ENCODE measurements around the gene NPHP4. TPM values are rescaled to one million over a fixed set of nuclear protein-coding genes. Genes with fewer than 3 reads are reported as not detected.

Gene NPHP4
- total RNA-seq, 4 donors from 2014 or later = 13.7 to 29.3 (median 18.6) TPM

DNA sequence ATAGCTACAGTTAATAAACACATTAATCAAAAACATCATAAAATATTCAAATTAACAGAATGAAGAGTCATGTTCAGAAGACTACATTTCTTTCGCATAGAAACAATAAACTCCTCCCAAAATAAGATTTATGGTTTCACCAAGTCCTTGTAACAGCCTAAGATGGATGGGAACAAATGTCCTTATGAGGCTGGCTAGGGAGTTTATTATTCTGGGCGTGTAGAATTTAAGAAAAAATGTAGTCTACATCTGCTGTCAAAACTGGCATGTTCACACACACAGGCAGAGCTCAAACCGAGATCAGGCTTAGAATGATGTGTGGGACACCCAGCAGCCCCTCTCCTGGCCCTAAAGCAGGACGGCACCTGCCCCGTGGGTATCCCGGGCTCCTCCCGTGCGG, 101.1 kb downstream of the NPHP4 start:
- ATAC-seq (ENCODE audit: low FRiP score) (no peak), DNase-seq (ENCODE audit: low spot score) (no peak)
- TF ChIP-seq, protein P1, sequence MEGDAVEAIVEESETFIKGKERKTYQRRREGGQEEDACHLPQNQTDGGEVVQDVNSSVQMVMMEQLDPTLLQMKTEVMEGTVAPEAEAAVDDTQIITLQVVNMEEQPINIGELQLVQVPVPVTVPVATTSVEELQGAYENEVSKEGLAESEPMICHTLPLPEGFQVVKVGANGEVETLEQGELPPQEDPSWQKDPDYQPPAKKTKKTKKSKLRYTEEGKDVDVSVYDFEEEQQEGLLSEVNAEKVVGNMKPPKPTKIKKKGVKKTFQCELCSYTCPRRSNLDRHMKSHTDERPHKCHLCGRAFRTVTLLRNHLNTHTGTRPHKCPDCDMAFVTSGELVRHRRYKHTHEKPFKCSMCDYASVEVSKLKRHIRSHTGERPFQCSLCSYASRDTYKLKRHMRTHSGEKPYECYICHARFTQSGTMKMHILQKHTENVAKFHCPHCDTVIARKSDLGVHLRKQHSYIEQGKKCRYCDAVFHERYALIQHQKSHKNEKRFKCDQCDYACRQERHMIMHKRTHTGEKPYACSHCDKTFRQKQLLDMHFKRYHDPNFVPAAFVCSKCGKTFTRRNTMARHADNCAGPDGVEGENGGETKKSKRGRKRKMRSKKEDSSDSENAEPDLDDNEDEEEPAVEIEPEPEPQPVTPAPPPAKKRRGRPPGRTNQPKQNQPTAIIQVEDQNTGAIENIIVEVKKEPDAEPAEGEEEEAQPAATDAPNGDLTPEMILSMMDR (IDR thresholded peaks at IDR 0.05) = no peak

DNA sequence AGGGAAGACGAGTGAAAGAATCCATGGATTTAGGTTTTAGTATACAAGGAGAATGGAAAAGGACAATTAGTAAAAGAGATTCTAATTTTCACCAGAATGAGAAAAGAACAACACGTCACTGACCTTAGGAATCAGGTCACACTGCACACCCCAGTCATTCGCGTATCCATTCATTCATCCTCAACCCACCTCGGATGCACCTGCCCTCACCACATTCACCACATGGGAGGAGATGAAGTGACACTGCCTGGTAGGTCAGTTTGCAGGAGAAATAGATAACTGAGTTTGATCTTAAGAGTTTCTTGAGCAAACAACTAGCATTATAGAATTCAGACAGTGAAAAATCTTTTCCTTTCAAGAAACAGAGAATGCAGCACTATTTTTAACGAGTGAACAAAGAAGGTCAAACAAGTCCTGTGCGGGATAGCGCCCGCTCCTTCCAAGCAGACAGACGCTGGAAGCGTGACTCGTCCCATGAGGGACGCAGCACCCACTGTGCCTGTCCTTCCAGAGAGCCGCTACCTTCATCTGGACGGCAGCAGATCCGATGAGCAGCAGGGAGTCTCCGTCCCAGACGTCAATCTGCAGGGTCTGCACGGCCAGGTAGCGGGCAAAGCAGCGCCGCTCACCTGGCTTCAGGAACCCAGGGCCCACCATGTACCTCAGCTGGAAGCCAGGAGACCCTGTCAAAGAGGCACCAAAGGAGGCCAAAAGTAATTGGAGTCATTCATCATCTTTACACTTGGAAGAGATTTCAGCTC, 101.7 kb downstream of the NPHP4 start:
- TF ChIP-seq, protein P1 (IDR thresholded peaks at IDR 0.05) = no peak
- no peak for ATAC-seq (ENCODE audit: low FRiP score)
- DNase-seq (ENCODE audit: low spot score) = no peak

DNA sequence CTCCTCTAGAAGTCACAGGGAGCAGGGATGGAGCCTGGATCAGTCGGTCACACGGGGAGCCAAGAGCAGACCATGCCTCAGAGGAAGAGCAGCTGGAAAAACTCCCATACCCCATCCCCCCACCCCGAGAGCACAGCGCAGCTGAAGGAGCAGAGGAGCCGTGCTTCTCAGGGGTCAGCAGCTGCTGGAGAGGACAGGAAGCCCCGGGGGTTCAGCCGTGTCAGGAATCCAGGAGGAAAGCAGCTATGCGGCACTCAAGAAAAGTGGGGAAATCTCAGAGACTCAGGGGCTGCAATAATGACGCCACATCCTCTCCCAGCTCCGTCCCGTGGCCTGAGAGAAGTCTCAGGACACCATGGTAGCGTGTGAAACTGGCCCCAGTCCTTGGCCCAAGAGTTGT, 102.3 kb downstream of the NPHP4 start:
- TF ChIP-seq, protein P1 (IDR thresholded peaks at IDR 0.05) = no peak
- DNase-seq (ENCODE audit: low spot score) (no peak), ATAC-seq (ENCODE audit: low FRiP score) (no peak)

DNA sequence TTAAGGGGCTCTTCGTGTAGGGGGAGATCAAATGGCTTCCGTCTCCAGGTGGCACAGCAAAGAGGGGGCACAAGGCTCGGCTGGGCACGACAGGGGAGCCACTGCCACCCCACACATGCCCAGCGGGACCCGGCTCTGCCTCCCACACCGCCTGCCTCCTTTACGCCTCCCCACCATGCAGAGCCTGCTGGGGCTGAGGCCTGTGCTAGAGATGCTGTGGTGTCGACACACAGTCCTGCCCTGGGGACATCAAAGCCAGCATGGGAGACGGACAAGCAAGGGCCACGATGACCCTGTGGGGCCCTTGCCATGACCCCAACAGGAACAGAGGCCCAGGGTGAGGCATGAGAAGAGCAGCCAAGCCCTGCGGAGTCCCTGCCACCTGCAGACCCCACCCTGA, 102.8 kb downstream of the NPHP4 start:
- DNase-seq (ENCODE audit: low spot score) (no peak), ATAC-seq (ENCODE audit: low FRiP score) (no peak)
- TF ChIP-seq, protein P1 (IDR thresholded peaks at IDR 0.05) = no peak

DNA sequence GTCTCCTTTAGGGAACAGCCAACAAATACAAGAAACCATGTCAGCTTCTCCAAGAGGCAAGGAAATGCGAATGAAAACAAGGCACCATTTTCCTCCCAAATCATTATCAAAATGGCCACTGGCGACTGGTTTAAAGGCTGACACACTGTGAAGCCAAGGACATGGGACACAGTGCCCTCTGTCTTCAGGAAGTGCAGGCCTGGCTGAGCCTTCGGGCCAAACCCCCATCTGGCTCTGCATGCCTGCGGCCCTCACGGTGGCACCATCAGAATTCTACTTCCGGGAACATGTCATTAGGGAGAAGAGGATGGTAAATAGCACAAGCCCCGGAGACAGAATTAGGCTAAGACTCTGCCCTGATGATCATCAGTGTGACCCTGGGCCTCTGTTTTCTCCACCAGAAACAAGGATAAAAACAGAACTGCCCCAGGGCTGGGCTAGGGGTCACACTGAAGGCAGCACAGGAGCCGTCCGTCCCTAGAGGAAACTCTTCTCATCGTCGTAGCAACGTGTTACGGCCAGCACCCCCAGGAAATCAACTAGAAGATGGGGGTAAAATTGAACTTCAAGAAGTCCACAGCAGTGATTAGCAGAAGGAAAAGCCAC, 103.5 kb downstream of the NPHP4 start:
- ATAC-seq (ENCODE audit: low FRiP score) = no peak
- TF ChIP-seq, protein P1 (IDR thresholded peaks at IDR 0.05) = no peak
- no peak for DNase-seq (ENCODE audit: low spot score)

DNA sequence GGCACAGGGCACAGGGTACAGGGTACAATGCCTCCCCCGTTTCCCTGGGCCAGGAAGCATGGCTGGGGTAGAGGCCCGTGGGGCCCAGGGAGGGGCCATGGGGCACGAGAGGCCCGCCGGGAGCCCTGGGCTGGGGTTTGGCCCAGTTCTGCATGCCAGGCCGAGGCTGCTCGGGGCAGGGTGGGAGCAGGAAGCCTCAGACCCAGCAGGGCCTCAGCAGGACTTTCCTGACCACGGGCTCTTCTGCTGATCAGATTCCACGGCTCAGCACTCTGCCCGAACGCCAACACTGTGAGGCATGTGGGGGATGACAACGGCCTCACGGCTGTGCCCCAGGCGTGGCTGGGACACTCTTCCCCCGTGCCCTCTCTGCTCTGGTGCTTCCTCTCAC, 104.3 kb downstream of the NPHP4 start:
- no peak for ATAC-seq (ENCODE audit: low FRiP score)
- DNase-seq (ENCODE audit: low spot score) = no peak
- TF ChIP-seq, protein P1 (IDR thresholded peaks at IDR 0.05) = no peak

Data from omental fat pad (tissue), 4 donors.